SH-SY5Y (cell line): Measurements from ENCODE around the gene ANKDD1B.
A peak's percentile ranks its signal among the peaks of the same experiment; 100 is the strongest.

ENCODE experiments used
- GATA2 ChIP-seq: IDR thresholded peaks from 2 replicates; pipeline ENCODE4 v1.6.1; 2011; ENCODE audit warnings: mild to moderate bottlenecking, low read depth, low read length
- GATA3 ChIP-seq: IDR thresholded peaks from 2 replicates; pipeline ENCODE4 v1.6.1; 2011; ENCODE audit warnings: low read depth, mild to moderate bottlenecking, low read length, moderate library complexity

GRCh38 chr5:75690669-75691068 is 79.4 kb downstream of the ANKDD1B start:
- TF ChIP-seq GATA2, result peak; percentile 24; the same call in 1 of the 2 replicates
- peak; percentile 61; the same call in 1 of the 2 replicates for TF ChIP-seq GATA3
